H1 (cell line): ENCODE data around the gene RHBDF2. TPM values are rescaled to one million over a fixed set of nuclear protein-coding genes. Genes with fewer than 3 reads are reported as not detected.

ENCODE experiments used
- CBX8 ChIP-seq: fragments of 300-800, 300-1000 bp; sonication (generic); IDR thresholded peaks from 2 replicates; pipeline ENCODE4 v1.7.1; 2016; ENCODE audit warnings: low read depth, low read length, borderline replicate concordance
- EGR1 ChIP-seq: IDR thresholded peaks from 2 replicates; pipeline ENCODE4 v1.6.1; 2011; ENCODE audit warnings: low read depth, low read length, borderline replicate concordance
- EZH2 ChIP-seq: fragments of 200-600 bp; sonication (generic); IDR thresholded peaks from 2 replicates; pipeline ENCODE4 v1.7.1; 2012; ENCODE audit warnings: low read depth, mild to moderate bottlenecking, moderate library complexity, low read length, inconsistent platforms; ENCODE audit not compliant: severe bottlenecking
- HDAC6 ChIP-seq: IDR thresholded peaks from one replicate; pipeline ENCODE4 v1.7.1; 2012; ENCODE audit warnings: low read depth, mild to moderate bottlenecking, inconsistent platforms, low read length, moderate library complexity
- JUN ChIP-seq: IDR thresholded peaks from 2 replicates; pipeline ENCODE4 v1.6.1; 2011; ENCODE audit warnings: low read depth, mild to moderate bottlenecking, improper control_type of control experiment, low read length
- KDM4A ChIP-seq: IDR thresholded peaks from one replicate; pipeline ENCODE4 v1.7.1; 2012; ENCODE audit warnings: low read depth, mild to moderate bottlenecking, moderate library complexity, low read length, inconsistent platforms; ENCODE audit not compliant: severe bottlenecking
- MAFK ChIP-seq: IDR thresholded peaks from 2 replicates; pipeline ENCODE4 v1.6.1; 2012; ENCODE audit warnings: low read depth, mild to moderate bottlenecking, improper control_type of control experiment, low read length
- polyA plus RNA-seq, 7 experiments: library from polyadenylated mRNA; depleted of rRNA in 3 of 7; stranded (reverse) in 5 of 7; unstranded in 2 of 7; fragments of >200 nt in 5 of 7; fragments of 200-250 nt in 2 of 7; gene quantifications; 1 replicate in 5 of 7; 2 replicates in 1 of 7; 4 replicates in 1 of 7; pipeline versions ENCODE4 v1.2.1 to v1.2.3, GENCODE V29; 2011 to 2013; ENCODE audit warnings: missing spikeins in 2 of 7, mixed read lengths in 2 of 7
- total RNA-seq: library from RNA; stranded (reverse); fragmentation: NEBNext Ultra II Directional; extraction: Animal tissue kit (Norgen Biotek cat#: 25700); gene quantifications from 2 replicates; pipeline ENCODE4 v1.2.1, GENCODE V29; 2021
- TF ChIP-seq, protein P1 (sequence below): fragments of 300-600 bp; sonication (generic); IDR thresholded peaks from 2 replicates; pipeline ENCODE4 v1.7.1; 2012; ENCODE audit warnings: low read length, moderate library complexity, mild to moderate bottlenecking, inconsistent platforms; ENCODE audit not compliant: insufficient replicate concordance

Gene RHBDF2
- total and polyA plus RNA-seq, 2 of the 8 experiments (the other 6 are each of a cell fraction or from before 2014, with no cell fraction given) = 21.2 to 25.9 TPM

DNA sequence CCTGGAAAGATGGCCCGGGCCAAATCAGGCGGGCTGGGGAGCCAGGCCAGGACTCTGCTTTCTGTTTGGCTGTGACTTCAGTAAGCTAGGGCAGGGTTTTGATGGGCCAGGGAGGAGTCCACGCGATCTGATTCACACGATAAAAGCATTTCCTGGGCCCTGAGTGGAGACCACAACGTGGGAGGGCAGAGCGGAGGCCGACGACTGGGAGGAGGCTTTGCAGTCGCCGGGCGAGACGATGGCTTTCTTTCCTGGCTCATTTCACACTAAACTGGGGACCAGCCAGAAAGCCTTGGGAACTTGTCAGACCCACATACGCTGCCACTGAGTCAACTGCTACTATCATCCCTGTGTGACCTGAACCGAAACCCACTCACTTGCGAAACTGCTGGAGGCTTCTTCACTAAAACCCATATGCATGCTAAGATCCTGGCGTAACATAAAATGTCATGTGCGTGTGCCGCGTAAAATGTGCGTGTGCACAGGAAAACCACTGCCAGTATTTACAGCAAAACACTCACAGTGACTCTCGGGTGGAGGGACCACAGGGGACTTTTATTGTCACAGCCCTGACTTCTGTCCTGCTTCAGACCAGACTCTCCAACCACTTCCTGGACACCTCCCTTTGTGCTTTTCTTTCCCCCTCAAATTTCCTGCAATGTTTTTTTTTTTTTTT lies 14.2 kb upstream of the RHBDF2 start (continued):
- TF ChIP-seq EGR1 (no peak), MAFK (no peak), HDAC6 (no peak), JUN (no peak), KDM4A (no peak), CBX8 (no peak), EZH2 (no peak)
- TF ChIP-seq, protein P1, sequence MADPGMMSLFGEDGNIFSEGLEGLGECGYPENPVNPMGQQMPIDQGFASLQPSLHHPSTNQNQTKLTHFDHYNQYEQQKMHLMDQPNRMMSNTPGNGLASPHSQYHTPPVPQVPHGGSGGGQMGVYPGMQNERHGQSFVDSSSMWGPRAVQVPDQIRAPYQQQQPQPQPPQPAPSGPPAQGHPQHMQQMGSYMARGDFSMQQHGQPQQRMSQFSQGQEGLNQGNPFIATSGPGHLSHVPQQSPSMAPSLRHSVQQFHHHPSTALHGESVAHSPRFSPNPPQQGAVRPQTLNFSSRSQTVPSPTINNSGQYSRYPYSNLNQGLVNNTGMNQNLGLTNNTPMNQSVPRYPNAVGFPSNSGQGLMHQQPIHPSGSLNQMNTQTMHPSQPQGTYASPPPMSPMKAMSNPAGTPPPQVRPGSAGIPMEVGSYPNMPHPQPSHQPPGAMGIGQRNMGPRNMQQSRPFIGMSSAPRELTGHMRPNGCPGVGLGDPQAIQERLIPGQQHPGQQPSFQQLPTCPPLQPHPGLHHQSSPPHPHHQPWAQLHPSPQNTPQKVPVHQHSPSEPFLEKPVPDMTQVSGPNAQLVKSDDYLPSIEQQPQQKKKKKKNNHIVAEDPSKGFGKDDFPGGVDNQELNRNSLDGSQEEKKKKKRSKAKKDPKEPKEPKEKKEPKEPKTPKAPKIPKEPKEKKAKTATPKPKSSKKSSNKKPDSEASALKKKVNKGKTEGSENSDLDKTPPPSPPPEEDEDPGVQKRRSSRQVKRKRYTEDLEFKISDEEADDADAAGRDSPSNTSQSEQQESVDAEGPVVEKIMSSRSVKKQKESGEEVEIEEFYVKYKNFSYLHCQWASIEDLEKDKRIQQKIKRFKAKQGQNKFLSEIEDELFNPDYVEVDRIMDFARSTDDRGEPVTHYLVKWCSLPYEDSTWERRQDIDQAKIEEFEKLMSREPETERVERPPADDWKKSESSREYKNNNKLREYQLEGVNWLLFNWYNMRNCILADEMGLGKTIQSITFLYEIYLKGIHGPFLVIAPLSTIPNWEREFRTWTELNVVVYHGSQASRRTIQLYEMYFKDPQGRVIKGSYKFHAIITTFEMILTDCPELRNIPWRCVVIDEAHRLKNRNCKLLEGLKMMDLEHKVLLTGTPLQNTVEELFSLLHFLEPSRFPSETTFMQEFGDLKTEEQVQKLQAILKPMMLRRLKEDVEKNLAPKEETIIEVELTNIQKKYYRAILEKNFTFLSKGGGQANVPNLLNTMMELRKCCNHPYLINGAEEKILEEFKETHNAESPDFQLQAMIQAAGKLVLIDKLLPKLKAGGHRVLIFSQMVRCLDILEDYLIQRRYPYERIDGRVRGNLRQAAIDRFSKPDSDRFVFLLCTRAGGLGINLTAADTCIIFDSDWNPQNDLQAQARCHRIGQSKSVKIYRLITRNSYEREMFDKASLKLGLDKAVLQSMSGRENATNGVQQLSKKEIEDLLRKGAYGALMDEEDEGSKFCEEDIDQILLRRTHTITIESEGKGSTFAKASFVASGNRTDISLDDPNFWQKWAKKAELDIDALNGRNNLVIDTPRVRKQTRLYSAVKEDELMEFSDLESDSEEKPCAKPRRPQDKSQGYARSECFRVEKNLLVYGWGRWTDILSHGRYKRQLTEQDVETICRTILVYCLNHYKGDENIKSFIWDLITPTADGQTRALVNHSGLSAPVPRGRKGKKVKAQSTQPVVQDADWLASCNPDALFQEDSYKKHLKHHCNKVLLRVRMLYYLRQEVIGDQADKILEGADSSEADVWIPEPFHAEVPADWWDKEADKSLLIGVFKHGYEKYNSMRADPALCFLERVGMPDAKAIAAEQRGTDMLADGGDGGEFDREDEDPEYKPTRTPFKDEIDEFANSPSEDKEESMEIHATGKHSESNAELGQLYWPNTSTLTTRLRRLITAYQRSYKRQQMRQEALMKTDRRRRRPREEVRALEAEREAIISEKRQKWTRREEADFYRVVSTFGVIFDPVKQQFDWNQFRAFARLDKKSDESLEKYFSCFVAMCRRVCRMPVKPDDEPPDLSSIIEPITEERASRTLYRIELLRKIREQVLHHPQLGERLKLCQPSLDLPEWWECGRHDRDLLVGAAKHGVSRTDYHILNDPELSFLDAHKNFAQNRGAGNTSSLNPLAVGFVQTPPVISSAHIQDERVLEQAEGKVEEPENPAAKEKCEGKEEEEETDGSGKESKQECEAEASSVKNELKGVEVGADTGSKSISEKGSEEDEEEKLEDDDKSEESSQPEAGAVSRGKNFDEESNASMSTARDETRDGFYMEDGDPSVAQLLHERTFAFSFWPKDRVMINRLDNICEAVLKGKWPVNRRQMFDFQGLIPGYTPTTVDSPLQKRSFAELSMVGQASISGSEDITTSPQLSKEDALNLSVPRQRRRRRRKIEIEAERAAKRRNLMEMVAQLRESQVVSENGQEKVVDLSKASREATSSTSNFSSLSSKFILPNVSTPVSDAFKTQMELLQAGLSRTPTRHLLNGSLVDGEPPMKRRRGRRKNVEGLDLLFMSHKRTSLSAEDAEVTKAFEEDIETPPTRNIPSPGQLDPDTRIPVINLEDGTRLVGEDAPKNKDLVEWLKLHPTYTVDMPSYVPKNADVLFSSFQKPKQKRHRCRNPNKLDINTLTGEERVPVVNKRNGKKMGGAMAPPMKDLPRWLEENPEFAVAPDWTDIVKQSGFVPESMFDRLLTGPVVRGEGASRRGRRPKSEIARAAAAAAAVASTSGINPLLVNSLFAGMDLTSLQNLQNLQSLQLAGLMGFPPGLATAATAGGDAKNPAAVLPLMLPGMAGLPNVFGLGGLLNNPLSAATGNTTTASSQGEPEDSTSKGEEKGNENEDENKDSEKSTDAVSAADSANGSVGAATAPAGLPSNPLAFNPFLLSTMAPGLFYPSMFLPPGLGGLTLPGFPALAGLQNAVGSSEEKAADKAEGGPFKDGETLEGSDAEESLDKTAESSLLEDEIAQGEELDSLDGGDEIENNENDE = no peak
